SKM-1 (cell line): ENCODE results near the gene ARAP1.

Source experiments
- DNase-seq: peaks from one replicate; lab custom pipeline; 2025; ENCODE audit not compliant: unreplicated experiment; lab: John Stamatoyannopoulos, UW

The ARAP1 gene

GRCh38 chr11:72685560-72686480 lies 66.4 kb downstream of the ARAP1 start:
- DNase-seq: no peak

DNA sequence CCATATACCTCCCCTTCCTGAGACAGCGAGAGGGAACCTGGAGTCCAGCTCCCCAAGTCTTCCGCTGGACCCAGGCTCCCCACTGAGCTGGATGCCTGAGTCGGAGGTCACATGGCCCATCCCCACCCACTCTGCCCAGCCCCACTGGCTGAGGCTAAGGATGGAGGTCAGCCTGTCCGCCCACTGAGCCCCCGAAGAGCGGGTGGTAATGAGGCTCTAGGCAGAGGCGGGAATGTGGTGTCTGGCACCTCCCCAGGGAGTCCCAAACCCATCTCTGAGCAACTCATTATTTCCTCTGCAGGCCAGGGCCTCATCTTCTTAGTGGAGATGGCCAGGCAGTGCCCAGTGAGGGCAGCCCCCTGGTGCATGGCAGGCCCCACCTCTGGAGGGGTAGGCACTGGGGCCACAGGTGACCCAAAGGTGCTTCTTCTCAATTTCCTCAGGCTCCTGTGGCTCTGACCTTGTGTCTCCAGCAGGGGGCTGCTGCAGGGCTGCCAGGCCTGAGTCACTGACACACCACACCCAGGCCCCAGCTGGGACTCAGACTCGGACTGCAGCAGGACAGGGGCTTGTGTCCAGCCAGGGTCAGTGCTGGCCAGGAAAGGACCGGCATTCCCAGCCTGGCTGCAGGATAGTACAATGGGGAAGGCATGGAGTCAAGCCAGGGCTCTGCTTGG lies 67.8 kb downstream of the ARAP1 start:
- peak; percentile 39 for DNase-seq

DNA sequence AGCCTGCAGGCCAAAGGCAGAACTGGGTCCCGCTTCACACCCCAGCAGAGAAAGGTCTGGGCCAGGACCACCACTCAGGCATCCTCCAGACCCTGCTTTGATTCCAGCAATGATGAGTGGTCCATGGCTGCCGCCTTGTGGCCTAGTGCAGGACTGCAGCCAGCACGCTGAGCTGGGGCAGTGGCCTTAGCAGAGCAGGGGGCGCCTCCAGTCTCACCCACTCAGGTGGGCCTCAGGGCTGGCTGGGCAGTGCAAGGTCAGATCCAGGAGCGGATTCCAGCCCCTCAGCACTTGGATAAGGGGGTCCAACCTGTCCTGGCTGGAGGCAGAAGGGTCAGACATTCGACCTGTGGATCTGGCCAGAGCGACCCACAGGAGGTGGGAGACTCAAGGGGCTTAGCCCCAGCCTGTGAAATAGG lies 68.4 kb downstream of the ARAP1 start:
- DNase-seq: no peak

- no peak for DNase-seq
Measured at GRCh38 chr11:72682858-72683243, 69.4 kb downstream of the ARAP1 start.

DNA sequence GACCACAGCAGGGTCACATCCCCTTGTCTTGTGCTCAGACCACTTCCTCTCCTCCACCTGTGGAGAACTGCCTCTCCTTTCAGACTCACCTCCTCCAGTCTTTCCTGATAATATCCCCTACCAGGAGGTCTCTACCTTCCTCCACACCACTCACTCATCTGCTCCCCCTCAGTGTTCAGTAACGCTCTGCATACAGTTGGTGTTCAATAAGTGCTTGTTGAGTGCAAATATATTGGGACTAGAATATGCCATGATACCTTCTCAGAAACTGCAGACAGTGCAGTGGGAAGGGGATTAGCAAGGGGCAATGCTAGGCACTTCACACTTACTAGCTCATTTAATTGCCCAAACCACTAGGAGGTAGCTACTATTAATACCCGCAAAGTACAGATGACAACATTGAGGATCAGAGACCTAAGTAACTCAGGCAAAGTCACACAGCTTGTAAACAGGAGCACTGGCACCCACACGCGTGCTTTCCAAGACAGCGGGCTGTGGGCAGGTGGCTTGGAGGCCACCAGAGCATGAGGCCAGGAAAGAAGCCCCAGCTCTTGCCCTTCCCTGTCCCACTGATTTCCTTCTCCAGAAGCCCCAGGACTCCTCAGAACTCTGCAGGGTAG lies 69.9 kb downstream of the ARAP1 start:
- DNase-seq: no peak

DNA sequence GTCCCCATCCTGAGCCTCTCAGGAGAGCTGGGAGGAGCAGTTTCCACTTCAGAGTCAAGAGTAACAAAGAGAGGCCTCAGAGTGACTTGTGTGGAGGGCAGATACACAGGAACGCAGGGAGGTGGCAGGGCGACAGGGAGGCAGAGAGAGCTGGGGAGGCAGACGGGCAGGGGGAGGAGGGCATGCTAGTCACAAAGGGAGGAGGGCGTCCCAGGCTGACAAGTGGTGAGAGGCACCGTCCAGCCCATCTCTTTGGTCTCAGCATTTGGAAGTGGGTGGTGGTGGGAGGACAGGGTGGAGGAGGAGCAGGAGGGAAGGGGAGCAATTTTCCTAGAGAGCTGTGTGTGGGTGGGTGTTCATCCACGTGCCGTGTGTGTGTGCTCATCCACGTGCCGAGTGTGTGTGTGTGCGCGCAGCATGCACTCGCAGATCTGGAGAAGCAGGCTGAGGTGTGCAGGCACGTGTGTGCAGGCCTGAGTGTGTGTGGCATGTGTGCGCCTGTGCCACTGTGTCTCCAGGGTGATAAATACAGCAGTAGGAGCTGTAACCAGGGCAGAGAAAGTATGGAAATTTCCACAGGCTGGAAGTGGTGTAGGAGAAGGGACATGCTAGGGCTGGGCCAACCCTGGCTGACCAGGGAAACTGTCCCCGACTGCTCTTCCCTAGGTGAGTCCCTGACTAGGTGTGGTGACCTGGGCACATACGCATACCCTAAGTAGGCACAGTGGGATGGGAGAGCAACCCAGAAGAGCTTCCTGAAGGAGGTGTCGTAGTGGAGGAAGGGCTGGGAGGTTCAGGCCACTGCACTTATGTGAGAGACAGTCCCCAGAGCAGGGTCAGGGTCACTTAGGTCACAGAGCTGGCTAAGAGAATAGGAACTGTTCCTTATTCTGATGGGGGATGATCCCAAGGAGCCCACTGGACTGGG lies 70.7 kb downstream of the ARAP1 start:
- DNase-seq: no peak

- no peak for DNase-seq
Measured at GRCh38 chr11:72680624-72681158, 71.5 kb downstream of the ARAP1 start.

DNA sequence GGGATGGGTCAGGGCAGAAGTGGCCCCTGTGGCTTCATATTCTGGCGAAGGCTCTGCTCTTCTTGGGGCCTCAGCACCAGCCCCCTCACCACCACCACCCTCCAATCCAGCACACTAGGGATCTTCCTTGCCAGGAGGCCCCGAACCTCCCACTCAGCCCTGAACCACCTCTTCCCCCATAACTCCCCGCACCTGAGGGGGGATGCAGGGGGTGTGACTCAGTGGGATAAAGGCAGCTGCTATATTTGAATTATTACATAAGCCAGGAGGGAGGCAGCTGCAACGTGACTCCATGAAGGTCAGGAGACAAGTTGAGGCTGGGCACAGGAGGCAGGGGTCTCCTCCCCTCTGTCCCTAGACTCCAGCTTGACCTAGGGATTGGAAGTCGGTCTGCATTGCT lies 72.3 kb downstream of the ARAP1 start:
- no peak for DNase-seq

GRCh38 chr11:72678524-72678923 lies 73.7 kb downstream of the ARAP1 start:
- no peak for DNase-seq

- no peak for DNase-seq
Measured at GRCh38 chr11:72676861-72677341, 75.3 kb downstream of the ARAP1 start.

- no peak for DNase-seq
Measured at GRCh38 chr11:72675221-72675620, 77.0 kb downstream of the ARAP1 start.

- DNase-seq: no peak
Measured at GRCh38 chr11:72673943-72674828, 78.0 kb downstream of the ARAP1 start, which contains the start of gene PDE2A. TSS of gene PDE2A (minus strand) at chr11:72674422. CDS start at chr11:72674207, 215 bp downstream.

- DNase-seq: no peak
Measured at GRCh38 chr11:72673284-72673942, 78.8 kb downstream of the ARAP1 start.

- DNase-seq: no peak
Measured at GRCh38 chr11:72672597-72673238, 79.5 kb downstream of the ARAP1 start.

DNA sequence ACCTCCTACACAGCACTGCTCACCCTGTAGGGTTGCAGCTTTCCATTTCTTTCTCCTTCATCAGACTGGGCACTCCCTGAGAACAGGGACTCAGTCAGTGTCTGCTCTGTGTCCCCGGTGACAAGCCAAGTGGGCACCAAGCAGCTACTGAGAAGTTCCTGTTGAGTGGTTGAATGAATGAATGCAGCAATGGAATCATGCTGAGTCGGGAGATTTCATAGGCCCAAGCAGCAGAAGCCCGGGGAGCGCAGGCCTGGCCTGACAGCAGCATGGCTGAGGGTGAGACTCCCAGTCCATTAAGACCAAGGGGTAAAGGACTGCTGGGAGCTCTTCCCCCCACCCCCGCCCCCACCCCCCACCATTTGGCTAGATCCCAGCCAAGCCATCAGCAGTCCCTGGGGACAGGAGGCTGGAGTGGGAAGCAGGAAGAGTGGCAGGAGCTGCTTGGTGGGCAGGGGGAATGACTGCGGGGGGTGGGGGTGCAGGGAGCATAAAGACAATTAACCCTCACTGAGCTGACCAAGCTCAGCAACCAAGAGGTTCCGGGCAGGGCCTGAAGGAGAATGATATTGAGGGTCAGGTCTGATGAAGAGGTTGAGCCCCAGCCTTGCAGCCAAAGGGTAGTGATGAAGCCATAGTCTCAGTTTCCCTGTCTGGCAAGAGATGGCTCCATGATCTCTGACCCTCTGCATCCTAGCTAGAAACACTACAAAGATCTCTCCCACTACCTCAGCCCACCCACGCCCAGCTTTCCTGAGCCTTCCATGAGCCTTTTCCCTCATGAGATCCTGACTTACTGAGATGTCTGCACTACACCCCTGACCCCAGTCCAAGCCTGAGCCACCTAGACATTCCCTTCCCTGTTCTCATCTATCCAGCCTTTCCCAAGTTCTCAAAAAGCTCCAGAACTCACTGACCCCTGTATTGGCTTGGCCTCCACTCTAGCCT lies 80.8 kb downstream of the ARAP1 start:
- no peak for DNase-seq

DNA sequence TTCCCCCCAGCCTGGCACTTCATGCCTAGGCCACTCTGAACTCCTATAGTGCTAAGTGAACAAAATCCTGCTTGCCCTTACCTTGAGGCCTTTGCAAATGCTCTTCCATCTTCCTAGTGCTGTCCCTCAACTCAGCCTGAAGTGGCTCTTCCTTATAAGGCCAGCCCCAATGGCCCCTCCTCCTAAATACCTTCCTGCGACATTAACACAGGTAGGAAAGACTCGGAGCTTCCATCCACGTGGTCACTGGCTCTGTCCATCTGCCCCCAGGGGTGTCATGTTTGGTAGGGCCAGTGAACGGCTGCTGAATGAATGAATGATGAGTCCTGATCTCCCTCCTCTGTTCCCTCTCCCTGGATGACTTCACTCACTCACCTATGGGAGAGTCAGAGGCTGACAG lies 82.2 kb downstream of the ARAP1 start:
- DNase-seq: no peak

GRCh38 chr11:72669527-72669926 lies 82.7 kb downstream of the ARAP1 start:
- DNase-seq: no peak
